ENCODE measurements around the gene ZNF689.
"Not testable (repeated sequence)": the region's sequence is repeated elsewhere in the genome, so short reads cannot be mapped to it uniquely, and the experiment has no call there.

ZNF689 gene

DNA sequence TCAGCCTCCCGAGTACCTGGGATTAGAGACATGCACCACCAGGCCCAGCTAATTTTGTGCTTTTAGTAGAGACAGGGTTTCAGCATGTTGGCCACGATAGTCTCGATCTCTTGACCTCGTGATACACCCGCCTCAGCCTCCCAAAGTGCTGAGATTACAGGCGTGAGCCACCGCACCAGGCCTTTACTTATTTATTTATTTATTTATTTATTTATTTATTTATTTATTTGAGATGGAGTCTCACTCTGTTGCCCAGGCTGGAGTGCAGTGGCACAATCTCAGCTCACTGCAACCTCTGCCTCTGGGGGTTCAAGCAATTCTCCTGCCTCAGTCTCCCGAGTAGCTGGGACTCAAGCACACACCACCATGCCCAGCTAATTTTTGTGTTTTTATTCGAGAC is 19.3 kb downstream of the ZNF689 start:
- not testable (repeated sequence) for DNase-seq

GRCh38 chr16:30589582-30589981 is 20.6 kb downstream of the ZNF689 start:
- not testable (repeated sequence) for DNase-seq

DNA sequence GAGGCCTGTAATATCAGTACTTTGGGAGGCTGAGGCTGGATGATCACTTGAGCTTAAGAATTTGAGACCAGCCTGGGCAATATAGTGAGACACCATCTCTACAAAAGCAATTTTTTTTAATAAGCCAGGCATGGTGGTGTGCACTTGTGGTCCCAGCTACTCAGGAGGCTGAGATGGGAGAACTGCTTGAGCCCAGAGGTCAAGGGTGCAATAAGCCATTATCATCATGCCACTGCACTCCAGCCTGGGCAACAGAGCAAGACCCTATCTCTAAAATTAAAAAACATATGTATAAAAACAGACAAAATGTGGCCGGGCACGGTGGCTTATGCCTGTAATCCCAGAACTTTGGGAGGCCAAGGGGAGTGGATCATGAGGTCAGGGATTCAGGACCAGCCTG is 21.5 kb downstream of the ZNF689 start:
- no peak for DNase-seq

DNA sequence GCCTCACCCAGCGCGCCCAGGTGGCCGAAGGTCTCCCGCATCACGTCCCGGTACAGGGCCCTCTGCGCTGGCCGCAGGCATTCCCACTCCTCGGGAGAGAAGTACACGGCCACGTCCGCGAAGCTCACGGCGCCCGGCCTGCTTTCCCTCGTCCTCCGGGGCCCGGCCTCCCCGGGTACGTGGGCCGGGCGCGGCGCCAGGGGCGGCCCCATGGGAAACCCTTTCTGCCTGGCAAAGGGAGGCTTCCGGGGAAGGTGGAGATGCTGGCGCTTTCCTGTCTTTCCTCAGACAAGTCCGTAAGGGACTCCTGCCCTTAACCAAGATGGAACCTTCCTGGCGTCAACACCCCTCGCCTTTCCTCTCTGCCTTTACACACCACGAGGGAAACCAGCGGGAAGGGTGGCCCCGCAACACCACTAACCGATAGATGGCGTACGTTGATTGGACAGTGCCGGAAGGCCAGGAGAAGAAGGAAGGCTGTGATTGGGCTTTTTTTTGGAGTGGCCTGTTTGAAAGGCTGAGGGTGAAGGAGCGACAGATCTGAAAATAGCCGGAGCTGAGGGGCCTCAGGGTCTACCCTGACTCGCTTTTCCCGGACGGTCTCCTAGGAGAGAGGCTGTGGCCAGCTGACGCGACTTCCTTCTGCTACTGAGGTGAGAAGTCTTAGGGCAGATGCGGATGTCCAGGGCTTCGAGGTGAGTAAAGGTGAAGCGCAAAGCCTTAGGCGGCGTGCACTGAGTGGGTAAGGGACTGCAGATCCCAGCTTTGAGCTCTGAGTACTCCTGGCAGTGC is 24.6 kb downstream of the ZNF689 start, which contains the start of gene ZNF785:
TSS of gene ZNF785 (minus strand) at position 298 of the 792 bp plus-strand sequence. CDS start at position 212, 86 bp downstream.
- peak; percentile 92 to 99 (median 99) for DNase-seq

DNA sequence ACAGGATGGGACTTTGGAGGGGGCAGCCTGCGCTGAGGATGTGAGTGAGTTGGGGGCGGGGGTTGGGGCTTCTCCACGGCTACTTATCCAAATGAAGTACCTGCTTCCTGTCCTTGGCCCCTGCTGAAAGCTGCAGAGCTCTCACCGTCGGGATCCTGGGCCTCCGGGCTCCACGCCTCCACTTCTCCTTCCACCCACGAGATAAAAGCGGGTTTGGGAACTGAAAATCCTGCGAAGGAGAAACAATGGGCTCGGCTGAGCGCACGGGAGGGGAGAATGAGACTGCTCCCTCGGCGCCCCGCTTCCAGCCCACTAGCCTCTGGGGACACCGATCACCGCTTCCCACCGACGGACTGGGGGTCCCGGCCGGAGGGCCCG is 25.2 kb downstream of the ZNF689 start:
- peak in 1 of 3 experiments; percentile 82 for DNase-seq

- no peak for DNase-seq
Observed at GRCh38 chr16:30582611-30583340, 27.4 kb downstream of the ZNF689 start.

GRCh38 chr16:30581457-30581856 is 28.7 kb downstream of the ZNF689 start:
- peak in 1 of 3 experiments; percentile 3 for DNase-seq

GRCh38 chr16:30574678-30575077 is 35.5 kb downstream of the ZNF689 start:
- DNase-seq: no peak

DNA sequence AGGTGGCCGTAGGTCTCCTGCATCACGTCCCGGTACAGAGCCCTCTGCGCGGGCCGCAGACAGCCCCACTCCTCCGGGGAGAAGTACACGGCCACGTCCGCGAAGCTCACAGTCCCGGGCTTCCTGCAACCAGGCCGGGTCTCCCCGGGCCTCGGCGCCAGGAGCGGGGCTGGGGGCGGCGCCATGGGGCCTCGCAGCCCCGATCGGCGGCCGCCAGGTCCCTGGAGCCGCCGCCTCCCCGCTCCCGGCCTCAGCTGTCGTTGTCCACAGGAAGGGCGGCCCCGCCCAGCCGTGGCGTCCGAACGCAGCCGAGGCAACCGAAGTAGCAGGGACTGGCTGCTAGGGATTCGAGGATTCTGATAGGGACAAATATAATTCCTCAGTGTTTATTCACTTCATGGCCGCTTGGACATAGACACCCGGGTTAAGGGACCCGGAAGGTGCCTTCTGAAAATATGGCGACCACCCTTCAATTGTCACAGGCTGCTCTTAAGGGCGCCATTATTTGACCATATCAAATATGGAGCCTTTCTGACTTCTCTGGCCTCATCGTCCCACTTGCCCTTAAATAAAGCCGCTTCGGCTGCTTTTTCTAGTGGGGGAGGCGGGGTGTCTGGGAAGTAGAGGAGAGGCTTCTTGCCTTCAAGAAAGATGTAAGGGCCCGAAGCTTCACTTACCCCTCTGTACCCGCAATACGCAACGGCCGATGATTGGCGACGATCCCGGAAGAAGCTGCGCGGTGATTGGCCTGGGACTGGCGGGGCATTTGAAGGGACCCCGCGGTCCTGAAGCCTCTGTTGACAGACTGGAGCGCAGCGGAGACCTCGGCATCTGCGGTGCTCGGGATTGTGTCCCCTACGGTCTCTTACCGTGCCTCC is 38.5 kb downstream of the ZNF689 start, which contains the start of gene ZNF688:
TSS of gene ZNF688 (minus strand) at position 270 of the 878 bp plus-strand sequence. CDS start at position 185, 85 bp downstream.
- DNase-seq: peak; percentile 91 to 99 (median 95)

- DNase-seq: peak in 1 of 3 experiments; percentile 78
Observed at GRCh38 chr16:30570636-30571444, 39.3 kb downstream of the ZNF689 start.

DNA sequence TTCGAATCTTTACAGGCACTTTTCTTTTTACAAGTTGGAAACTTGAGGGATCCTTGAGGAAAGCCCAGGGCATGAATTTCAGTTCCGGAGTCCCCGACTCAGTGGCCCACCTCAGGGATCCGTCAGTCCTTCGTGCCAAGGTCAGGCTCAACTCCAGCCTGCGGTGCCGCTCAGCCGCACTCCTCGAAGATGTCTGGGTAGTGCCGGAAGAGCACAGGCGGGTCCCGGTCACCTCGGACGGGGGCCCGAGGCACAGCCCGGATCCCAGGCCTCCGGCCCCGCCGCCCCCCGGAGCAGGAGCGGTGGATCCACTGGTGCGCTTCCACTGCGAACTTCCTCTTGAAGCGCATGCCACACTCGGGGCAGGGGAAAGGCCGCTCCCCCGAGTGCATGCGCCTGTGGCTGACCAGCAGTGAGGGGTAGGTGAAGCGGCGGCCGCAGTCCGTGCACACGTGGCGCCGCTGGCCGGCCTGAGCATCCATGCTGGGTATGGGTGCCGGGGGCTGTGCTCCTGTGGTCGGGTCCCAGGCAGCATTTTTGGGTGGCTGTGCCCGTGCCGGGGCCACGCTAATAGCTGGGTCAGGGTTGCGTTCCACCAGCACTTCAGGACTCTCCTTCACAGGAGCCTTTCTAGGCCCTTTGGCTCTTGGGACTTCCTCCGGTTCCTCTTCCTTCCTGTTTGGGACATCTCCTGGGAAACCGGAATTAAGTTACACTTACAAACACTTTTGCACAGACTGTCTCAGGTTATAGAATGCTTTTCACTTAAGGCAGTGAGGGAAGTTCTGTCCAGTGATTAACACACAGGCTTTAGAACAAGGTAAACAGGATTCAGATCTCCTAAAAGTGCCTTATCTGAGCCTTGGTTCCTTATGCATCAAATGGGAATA is 40.2 kb downstream of the ZNF689 start:
- no peak for DNase-seq

- DNase-seq: no peak
Observed at GRCh38 chr16:30569281-30569680, 40.9 kb downstream of the ZNF689 start.

GRCh38 chr16:30567991-30568638 is 42.1 kb downstream of the ZNF689 start:
- peak in 2 of 3 experiments; percentile 22 to 73 for DNase-seq

- DNase-seq: no peak
Observed at GRCh38 chr16:30567160-30567990, 42.8 kb downstream of the ZNF689 start.

DNA sequence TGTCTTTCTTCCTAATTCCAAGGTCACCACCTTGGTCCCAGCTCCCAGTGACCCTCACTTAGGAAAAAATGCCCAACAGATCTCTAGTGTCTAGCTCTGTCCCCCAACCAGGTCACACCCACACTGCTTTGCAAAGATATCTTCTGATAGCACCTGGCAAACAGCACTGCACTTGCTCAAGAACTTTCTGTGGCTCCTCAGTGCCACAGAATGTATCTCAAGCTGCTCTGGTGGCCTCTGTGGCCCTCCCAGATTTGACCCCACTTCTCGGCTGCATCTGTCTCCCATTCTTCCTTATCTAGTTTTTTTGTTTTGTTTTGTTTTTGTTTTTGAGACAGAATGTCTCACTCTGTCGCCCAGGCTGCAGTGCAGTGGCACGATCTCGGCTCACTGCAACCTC is 43.7 kb downstream of the ZNF689 start:
- no peak for DNase-seq

GRCh38 chr16:30565984-30566383 is 44.2 kb downstream of the ZNF689 start:
- DNase-seq: no peak

DNA sequence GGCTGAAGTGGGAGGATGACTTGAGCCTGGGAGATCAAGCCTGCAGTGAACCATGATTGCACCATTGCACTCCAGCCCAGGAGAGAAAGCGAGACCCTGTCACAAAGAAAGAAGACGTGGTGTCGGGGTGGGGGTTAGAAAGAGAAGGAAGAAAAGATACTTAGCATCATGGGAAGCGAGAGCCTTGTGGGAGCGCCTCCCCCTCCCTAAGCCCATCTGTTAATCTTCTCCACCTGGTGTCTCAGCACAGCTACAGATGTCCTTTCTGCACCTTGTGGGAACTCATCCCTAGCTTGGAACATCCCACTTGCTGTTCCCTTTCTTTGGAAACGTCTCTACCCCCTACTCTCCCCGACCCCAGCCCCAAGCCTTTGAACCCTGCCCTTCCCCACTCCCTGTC is 44.7 kb downstream of the ZNF689 start:
- no peak for DNase-seq

DNA sequence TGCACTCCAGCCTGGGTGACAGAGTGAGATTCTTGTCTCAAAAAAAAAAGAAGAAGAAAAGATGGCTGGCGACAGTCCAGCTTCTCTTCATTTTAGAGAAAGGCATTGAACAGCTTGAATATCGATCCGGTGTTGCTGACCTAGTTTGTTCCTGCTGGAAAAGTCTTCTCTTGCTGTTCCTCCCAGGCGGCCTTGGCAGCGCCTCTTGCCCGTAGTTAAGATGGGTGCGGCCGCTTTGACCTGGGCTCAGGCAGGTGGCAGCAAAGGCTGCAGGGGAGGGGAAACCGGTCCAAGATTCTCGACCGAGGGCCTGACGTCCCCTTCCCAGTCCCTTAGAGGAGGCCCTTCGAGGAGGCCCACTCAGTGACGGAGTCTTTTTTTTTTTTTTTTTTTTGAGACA is 48.2 kb downstream of the ZNF689 start:
- peak in 1 of 3 experiments; percentile 12 for DNase-seq

DNA sequence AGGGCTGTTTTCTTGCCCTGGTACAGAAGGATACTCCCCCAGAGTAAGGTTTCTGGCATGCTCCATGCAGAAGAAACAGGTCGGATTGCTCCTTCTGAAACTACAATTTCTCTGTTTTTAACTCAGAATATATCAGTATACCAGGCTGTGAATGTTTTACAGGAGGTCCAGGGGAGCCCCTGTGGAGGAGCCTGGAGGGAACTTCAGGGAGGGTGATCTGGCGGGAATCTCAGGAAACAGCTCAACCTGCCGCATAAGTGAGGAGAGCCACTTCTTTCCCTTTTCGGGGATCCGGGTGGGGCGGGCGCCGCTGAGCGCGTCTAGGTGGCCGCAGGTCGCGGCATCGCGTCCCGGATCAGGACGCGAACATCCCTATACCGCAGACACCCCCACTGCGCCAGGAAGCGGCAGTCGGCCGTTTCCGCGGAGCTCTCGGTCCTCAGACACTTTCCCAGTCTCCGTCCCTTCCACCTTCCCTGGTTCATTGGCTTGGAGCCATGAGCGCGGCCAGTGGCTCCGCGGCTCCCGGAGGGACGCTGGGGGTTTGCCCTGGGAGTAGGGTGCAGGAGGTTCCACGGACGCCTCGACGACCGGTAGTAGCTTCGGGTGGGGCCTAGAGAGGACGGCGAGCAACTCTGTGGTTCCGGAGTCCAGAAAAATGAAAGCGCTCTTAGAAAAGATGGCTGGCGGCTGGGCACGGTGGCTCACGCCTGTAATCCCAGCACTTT is 48.9 kb downstream of the ZNF689 start:
- DNase-seq: peak in 1 of 3 experiments; percentile 25

Data from NCI-H1417 (cell line).